IPS DF 19.7 (cell line): ENCODE measurements around the gene C7orf33.

Experiments
- DNase-seq: peaks from one replicate; pipeline ENCODE4 v3.0.0-alpha.2; 2013; ENCODE audit warnings: low read depth, low spot score

Gene C7orf33

DNA sequence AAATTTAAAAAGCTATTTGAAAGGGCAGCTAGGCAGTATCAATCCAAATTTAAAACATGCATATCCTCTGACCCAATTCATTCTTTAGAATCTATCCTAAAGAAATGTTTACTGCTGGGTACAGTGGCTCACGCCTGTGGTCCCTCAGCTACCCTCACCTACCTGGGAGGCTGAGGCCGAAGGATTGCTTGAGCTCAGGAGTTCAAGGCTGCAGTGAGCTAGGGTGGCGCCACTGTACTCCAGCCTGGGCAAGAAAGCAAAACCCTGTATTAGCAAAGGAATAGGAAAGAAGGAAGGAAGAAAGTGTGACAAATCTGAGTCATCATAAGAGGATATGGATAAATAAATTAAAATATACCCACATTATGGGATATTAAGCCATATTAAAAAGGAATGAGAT lies 36.3 kb downstream of the C7orf33 start:
- no peak for DNase-seq

GRCh38 chr7:148628011-148628410 lies 37.4 kb downstream of the C7orf33 start:
- no peak for DNase-seq

DNA sequence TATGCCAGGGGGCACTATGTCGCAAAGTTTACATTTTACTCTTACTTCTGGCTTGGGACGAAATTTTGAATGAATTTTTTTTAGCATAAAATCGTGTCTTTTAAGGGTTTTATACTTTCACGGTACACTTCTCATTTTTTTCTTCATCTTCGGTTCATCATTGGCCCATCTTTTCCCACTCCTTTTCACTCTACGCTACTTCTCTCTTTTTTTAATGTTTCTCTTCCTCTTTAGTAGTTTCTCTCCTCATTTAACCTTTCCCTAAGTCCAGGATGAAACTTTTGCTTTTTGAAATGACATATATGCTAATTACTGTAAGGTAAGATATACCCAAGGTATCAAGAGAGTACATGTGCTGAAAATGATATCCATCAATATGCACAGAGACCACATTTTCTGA lies 39.5 kb downstream of the C7orf33 start:
- no peak for DNase-seq

GRCh38 chr7:148633761-148634160 lies 43.2 kb downstream of the C7orf33 start:
- DNase-seq: no peak

DNA sequence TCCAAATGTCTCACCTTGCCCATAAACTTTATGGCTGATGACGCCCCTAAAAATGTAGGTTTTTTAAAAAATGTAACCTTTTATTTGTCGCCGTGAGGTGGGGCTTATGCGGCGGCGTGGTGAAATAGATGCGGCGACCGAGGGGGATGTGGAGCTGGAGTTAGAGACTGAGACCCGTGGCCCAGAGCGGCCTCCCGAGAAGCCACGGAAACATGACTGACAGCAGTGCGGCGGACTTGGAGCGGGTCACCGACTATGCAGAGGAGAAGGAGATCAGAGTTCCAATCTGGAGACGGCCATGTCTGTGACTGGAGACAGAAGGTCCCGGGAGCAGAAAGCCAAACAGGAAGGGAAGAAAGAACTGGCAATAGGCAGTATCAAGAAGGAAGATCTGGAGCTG lies 46.5 kb downstream of the C7orf33 start:
- DNase-seq: no peak

DNA sequence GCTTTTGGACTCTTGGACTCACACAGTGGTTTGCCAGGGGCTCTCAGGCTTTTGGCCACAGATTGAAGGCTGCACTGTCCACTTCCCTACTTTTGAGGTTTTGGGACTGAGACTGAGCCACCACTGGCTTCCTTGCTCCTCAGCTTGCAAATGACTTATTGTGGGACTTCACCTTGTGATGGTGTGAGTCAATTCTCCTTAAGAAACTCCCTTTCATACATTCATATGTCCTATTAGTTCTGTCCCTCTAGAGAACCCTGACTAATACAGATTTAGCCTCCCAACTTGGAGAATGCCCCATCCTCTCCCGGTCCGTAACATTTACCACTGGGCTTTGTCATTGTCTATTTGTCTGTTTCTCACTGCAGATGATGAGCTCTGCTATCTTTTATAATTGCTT lies 55.3 kb downstream of the C7orf33 start:
- DNase-seq: no peak

DNA sequence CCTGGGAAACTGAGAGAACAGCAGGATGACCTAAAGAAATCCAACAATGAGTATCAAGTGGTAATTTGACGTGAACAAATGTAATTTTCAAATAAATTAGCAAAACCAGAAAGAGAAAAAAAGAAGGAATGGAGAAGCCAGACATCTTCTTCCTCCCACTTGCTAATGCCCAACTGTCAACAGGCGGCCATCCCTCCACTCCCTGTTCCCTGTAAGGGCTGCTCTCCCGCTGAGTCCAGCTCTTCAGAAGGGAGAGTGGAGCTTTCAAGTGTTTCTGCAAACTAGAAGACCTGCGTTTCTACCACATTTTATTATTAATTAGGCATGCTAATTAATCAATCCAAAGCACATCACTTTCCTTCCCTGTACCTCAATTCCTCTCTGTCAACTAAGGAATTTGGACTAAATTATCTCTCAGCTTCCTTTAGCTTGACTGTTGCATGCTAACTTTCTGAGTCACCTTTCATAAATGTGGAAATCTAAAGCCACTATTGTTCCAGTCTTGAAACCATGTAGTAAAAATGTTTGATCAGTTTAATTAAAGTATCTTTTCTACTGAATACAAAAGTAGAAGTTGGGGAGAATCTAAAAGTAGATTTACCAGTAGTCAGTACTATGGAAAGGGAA lies 59.8 kb downstream of the C7orf33 start:
- DNase-seq: no peak

DNA sequence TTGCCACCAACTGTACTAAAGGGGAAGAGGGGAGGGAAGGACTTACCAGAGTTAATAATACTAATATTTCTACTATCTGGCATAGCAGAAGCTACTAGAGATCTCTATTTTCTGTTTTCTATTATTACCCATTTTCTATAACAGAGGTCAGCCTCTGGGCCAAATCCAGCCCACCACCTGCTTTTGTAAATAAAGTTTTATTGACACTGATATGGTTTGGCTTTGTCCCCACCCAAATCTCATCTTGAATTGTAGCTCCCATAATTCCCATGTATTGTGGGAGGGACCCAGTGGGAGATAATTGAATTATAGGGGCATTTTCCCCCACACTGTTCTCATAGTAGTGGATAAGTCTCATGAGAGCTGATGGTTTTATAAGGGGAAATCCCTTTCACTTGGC lies 62.2 kb downstream of the C7orf33 start:
- no peak for DNase-seq

GRCh38 chr7:148657929-148658328 lies 67.4 kb downstream of the C7orf33 start:
- no peak for DNase-seq

DNA sequence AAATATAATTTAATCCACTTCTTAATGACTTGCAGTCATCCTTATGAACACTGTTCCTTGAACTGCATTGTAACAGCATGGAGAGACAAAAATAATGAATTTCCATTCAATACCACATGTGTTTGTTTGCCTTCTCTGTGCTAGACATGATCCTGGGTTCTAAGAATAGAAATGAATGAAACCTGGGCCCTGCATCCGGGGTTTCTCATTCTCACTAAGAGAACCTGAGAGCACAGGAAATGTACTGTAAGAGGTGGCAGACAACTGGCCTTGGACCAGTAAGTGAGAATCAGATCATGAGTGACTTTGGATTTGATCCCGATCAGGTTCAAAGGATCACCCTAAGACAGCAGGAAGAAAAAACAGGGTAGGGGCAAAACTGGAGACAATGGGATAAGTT lies 70.9 kb downstream of the C7orf33 start:
- no peak for DNase-seq

- DNase-seq: no peak
Measured at GRCh38 chr7:148662646-148663045, 72.1 kb downstream of the C7orf33 start.

DNA sequence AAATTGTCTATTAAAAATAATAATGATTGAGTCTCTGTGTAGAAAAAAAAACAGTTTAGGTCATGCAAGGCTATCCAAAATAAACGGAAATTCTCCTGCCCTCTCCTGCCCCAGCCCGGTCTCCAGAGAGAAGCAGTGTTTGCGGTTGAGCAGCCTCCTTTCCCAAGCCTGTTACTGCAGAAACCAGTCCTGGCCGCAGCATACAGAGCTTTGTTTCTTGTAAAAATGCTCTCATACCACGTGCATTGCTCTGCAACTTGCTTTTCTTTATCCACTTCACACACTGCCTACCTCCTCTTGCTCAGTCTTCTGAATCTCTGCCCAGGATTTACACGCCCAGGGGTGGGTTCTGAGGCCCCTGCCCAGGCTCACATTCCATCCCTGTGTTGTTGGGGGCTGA lies 73.8 kb downstream of the C7orf33 start:
- no peak for DNase-seq

DNA sequence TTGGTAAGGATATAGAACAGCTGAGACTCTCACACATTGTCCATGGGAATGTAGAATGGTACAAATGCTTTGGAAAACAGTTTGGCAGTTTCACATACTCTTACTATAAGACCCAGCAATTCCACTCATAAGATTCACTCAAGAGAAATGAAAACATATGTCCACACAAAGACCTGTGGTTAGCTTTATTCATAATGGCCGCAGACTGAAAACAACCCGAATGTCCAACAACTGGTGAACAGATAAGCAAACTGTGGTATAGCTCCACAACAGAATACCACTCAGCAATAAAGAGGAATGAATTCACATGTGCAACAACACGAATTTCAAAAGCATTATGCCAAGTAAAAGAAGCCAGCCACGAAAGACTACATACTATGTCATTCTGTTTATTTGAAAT lies 74.7 kb downstream of the C7orf33 start:
- no peak for DNase-seq
